Measurements from ENCODE around the gene DIS3L2.
"Not testable (repeated sequence)": the region's sequence is repeated elsewhere in the genome, so short reads cannot be mapped to it uniquely, and the experiment has no call there.

Gene DIS3L2

GRCh38 chr2:232058931-232059330 lies 97.4 kb downstream of the DIS3L2 start:
- no peak for DNase-seq (ENCODE audit: low spot score)

DNA sequence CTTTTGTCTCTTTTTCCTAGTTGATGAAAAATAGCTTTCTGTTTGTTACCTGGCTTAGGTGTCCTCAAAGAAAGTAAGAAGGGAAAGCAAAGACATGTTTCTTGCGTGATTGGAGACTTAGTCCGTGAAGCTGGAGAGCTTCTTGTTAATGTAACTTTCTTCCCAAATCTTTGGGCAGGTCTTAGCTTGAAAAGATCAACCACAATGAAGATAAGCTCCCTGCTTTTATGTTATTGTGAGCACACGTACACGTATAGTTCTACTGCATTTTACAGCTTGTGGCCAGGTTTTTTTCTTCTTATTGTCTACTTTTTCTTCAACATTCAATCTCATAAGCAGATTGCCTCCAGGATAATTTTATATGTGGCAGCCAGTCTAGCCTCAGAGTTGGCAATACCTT lies 99.8 kb downstream of the DIS3L2 start:
- DNase-seq (ENCODE audit: low spot score) = no peak

GRCh38 chr2:232073026-232073425 lies 111.5 kb downstream of the DIS3L2 start:
- no peak for DNase-seq (ENCODE audit: low spot score)

GRCh38 chr2:232073699-232074098 lies 112.2 kb downstream of the DIS3L2 start:
- no peak for DNase-seq (ENCODE audit: low spot score)

- peak; percentile 40 for DNase-seq (ENCODE audit: low spot score)
Measured at GRCh38 chr2:232075080-232075479, 113.6 kb downstream of the DIS3L2 start.

DNA sequence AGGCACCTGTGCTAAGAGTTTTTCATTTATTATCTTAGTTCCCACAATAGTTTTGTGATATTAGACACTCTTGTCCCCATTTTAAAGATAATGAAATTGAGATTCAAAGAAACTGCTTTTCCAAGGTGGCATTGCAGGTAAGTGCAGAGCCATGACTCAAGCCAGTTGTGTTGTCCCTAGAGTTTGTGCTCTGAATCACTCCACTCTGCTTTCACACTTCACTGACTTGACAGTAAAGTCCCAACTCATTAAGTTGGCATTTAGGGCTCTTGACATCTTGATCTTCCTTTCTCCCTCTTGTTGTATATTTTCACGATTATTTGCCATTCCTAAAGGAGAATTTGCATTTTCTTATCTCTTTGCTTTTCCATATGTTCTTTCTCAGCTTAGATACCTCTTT lies 114.3 kb downstream of the DIS3L2 start:
- DNase-seq (ENCODE audit: low spot score) = no peak

- DNase-seq (ENCODE audit: low spot score) = no peak
Measured at GRCh38 chr2:232076272-232076671, 114.8 kb downstream of the DIS3L2 start.

DNA sequence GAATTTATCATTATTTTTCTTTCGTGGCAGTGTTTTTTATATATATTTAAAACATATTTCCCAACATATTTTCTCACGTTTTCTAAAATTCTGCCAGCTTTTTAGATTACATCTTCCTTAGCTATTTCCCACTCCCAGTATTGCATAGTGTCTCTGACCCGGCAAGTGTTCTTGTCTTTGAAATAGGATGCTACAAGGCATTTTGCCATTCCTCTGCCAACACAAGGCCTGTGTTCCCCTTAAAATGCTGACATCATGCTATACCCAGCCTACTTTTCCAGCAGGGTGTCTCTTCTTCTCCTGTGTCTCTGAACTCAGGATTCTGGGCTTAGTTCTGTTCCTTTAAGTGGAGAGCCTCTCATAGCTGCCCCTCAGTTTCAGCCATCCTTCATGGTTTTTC lies 115.2 kb downstream of the DIS3L2 start:
- no peak for DNase-seq (ENCODE audit: low spot score)

DNA sequence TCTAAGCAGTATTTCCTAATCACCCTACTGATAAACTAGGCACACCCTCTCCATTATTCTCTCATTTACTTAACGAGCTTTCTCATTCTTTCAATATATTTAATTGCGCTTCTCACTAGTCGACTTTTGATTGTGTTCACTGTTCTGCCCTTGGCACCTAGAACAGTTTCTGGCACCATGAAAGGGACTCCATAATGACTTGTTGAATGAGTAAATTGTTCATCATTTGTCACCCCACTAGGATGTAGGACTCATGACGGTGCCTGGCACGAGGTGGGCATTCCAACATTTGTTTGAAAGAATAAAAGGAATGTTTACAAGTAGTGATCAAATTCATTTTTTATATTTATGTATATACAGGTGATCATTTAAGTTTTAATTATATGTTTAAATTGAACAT lies 123.7 kb downstream of the DIS3L2 start:
- DNase-seq (ENCODE audit: low spot score) = no peak

GRCh38 chr2:232085826-232086425 lies 124.4 kb downstream of the DIS3L2 start:
- no peak for DNase-seq (ENCODE audit: low spot score)

DNA sequence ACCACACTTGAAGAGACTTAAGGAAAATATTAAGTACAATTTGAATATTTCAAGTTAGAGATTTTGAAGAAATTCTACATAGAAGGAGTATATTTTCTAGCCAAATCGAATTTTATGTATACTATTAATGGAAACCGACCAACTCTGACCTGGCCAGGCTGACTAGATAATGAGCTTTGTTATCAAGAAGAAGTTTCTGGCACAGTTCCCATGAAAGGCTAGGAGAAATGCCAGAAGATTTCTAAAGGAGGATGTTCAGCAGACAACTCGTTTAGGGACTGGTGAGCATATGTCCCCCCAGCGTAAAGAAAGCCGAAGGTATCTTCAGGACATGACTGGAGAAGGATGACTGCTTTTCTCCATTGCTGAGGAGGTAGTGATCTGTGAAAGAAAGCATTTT lies 127.3 kb downstream of the DIS3L2 start:
- DNase-seq (ENCODE audit: low spot score) = no peak

- no peak for DNase-seq (ENCODE audit: low spot score)
Measured at GRCh38 chr2:232094201-232094600, 132.7 kb downstream of the DIS3L2 start.

- no peak for DNase-seq (ENCODE audit: low spot score)
Measured at GRCh38 chr2:232094883-232095282, 133.4 kb downstream of the DIS3L2 start.

- no peak for DNase-seq (ENCODE audit: low spot score)
Measured at GRCh38 chr2:232097260-232097659, 135.7 kb downstream of the DIS3L2 start.

- DNase-seq (ENCODE audit: low spot score) = no peak
Measured at GRCh38 chr2:232097758-232098157, 136.2 kb downstream of the DIS3L2 start.

- no peak for DNase-seq (ENCODE audit: low spot score)
Measured at GRCh38 chr2:232102380-232102779, 140.9 kb downstream of the DIS3L2 start.

GRCh38 chr2:232103140-232103737 lies 141.7 kb downstream of the DIS3L2 start:
- no peak for DNase-seq (ENCODE audit: low spot score)

DNA sequence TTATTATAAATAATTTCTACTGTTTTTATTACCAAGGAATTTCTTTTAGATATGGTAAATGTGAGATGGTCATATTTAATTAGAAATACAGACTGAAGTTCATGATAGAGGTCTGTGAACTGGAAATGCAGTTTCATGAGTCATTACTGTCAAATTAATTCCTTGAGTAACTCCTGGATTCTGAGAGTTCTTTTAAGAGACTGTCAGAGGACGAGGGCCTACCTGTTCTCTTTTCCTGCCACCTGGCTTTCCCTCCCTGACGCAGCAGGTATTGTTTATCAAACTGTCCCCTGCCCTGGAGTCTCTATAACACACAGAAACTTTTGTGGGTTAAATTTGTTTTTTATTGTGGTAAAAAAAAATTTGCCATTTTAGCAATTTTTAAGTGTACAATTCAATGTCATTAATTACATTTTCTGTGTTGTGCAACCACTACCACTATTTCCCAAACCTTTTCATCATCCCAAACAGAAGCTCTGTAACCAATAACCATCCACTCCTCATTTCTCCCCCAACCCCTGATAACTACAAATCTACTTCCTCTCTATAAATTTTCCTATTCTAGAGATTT lies 142.6 kb downstream of the DIS3L2 start:
- DNase-seq (ENCODE audit: low spot score) = no peak

- no peak for DNase-seq (ENCODE audit: low spot score)
Measured at GRCh38 chr2:232111551-232111950, 150.0 kb downstream of the DIS3L2 start.

DNA sequence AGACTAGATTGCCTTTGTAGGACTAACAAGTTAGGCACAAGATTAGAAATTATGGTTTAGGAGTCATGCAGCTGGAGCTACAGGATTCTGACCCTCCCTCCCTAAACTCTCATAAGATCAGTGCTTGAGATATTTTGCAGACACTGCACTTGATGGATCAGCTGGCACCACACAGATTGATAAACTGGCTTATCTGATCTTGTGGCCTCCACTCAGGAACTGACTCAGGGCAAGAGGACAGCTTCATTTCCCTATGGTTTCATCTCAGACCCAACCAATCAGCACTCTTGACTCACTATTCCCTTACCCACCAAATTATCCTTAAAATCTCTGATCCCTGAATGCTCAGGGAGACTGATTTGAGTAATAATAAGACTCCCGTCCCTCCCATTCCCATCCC lies 152.3 kb downstream of the DIS3L2 start:
- DNase-seq (ENCODE audit: low spot score) = no peak

- DNase-seq (ENCODE audit: low spot score) = not testable (repeated sequence)
Measured at GRCh38 chr2:232115728-232116361, 154.3 kb downstream of the DIS3L2 start.

- no peak for DNase-seq (ENCODE audit: low spot score)
Measured at GRCh38 chr2:232116852-232117251, 155.3 kb downstream of the DIS3L2 start.

GRCh38 chr2:232117413-232117812 lies 155.9 kb downstream of the DIS3L2 start:
- DNase-seq (ENCODE audit: low spot score) = no peak

All from AG08395 (cell line).